Head of caudate nucleus (tissue), 42 donors: Measurements from ENCODE around the gene ULK4.
"Not testable (repeated sequence)": the region's sequence is repeated elsewhere in the genome, so short reads cannot be mapped to it uniquely, and the experiment has no call there.

Source experiments
- DNase-seq, 42 donors: peaks; one replicate each; pipeline versions ENCODE4 v3.0.0 to v3.0.0-alpha.2; 2020 to 2021; ENCODE audit warnings: mixed read lengths in 7 of 42
- intact Hi-C: fragments of 100-400 bp; cut with DNase I; formaldehyde crosslinking; loops from one replicate; pipeline ENCODE4 v1.15.0; 2022

Gene ULK4

DNA sequence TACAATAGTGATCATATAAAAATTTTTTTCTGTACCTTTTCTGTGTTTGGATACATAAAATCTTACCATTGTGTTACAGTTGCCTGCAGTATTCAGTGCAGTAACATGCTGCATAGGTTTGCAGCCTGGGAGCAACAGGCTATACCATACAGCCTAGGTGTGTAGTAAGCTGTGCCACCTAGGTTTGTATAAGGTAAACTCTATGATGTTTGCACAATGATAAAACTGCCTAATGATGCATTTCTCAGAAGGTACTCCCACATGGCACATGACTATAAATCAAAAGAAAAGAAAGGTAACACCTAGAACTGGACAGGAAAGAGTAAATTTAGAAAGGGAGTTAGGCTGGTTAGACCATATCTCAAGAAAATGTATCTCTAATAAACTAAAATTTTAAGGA, 293.5 kb downstream of the ULK4 start:
- DNase-seq, result no peak
- intact Hi-C loops, result no loop called here

DNA sequence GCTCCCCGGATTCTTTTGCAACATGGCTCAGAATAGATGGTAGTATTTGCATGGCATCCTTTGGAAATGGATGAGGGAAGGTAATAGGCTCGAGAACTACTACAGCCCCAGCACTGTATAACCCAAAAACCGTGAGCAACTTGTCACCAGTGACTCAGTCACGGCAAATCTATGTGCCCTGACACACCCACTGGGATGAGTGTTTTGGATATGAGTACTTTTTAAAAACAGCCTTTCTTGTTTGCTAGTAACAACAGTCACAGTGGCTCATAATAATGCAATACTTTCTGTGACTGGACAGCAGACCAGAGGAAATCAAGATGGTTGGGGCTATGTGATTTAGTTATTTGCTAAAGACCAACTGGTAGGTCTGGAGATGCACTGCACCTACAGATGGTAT, 299.6 kb downstream of the ULK4 start:
- intact Hi-C loops, result no loop called here

DNA sequence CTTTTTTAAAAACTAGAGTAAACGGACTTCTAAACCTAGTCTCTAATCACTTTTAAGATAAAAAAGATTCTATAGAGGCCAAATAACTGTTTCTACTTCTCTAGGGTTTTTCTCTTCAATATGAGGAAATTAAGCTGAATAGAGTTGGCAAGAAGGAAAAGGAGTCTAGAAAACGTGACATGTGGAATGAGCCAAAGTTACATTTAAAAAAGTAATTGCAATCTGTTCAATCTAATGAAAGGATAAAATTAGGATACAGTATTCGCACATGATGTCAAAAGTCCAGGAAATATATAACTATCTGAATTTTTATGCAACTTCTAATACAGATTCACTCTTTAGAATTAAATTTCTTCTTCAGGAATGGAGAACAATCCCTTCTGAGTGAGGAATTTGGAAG, 300.1 kb downstream of the ULK4 start:
- no peak for DNase-seq
- intact Hi-C loops, result no loop called here

More for the DNA sequence above, 299.6 kb downstream of the ULK4 start:
- DNase-seq, result no peak

DNA sequence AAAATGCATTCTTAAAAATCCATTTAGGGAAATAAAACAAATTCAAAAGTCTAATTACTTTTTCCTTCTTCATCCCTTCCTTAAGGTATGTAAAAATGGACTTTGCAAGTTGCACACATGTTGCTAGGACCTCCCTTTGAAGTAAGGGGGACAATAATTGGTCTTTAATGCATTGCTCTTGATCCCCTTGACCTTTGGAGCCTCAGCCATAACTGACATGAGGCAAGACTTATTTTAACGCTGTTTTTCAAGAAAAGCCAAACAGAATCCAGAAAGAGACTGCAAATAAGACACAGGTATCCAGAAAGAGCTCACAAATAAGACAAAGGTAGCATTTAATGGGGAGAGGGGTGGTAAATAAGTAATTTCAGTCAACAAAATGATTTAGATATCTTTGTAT, 301.4 kb downstream of the ULK4 start:
- DNase-seq, result no peak
- intact Hi-C loops, result no loop called here

DNA sequence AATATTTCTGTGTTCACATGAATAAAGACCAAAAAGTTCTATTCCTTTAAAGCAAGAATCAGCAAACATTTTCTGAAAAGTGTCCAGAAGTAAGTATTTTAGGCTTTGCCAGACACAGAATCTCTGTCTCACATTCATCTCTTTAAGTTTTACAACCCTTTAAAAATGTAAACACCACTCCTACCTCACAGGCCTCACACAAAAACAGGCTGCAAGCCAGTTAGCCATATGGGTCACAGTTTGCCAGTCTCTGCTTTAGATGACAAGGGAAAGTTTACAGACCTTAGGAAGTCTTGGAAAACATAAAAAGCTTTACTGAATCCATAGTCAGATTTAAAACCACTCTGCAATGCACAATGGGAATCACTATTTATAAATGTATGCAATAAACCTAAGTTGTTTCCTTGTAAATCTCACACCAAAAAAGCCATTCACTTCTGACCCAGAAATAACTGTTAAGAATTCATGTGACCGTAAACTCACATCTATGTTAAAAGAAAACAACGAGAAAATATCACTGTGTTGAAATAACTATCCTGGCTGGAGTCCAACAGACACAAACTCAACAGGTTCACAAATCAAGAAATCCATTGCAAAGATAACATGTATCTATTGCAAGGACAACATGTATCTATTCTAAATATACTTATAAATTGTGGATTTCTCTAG, 308.2 kb downstream of the ULK4 start:
- intact Hi-C loops, result no loop called here
- no peak for DNase-seq

DNA sequence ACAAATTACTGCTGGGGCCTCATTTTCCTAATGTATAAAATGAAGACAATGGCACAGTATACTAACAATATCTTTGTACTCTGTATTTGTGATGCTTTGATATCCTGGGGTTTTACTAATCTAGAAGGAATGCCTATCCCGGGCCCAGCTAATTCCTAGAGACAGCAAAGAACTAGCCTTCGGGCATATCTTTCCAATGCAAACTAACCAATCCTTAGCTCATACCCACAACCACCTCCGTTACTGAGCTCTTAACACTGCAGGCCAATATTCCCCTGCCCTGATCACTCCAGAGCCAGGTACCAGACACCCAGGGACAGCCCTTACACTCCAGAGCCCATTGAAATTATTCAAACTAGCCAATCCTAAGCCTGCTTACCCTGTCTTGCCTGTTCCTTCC, 309.0 kb downstream of the ULK4 start:
- intact Hi-C loops, result no loop called here
- no peak for DNase-seq

DNA sequence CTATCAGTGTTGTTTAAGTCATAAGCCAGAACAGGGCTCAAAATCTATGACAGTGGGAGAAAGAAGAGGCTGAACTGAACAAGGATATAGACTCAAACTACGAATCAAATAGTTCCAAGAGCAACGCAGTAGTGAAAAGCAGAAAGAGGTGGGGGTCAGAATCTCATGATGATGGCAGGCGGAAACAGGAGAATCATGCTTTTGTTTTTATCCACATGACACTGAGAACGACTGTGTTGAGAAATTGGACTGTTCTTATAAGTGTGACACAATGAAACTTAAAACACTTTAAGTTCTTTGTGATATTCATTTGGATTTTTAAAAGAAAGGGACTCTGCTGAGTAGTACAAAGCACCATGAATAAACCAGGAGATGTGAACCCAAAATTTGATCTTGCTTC, 309.4 kb downstream of the ULK4 start:
- intact Hi-C loops, result no loop called here
- no peak for DNase-seq

DNA sequence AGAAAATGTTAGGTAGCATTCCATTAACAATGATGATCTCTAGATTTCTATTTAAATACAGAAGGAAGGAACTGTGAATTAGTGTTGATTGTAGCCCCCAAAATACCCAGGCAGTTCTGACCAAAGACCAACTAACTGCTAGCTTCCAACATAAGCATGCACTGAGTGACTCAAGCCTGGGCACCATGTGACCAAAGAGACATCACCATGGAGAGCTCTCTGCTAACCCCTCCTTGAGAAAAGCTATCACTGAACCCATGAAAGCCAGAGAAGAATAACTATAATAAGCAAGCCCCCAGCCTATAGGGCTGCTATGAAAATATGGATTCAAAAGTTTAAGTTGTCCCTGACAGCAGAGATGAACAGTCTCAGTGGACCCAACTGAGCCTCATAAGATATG, 310.2 kb downstream of the ULK4 start:
- intact Hi-C loops, result no loop called here
- no peak for DNase-seq

DNA sequence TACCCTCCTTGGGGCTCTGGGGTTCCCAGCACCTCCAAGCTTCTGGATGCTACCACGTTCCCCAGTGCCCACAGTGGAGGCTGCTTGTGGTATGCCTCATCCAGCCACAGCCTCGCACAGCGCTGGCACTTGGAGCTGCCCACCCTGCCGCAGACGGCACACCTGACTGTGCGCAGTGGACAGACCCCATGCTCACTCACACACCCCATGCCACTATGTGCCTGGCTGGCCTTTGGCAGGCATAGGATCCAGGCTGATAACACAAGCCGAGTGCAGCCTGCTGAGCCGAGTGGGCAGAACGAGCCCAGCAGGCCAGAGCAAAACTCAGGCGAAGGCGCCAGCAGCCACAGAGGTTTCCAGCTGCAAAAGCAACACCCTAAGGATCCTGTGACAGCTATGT, 311.5 kb downstream of the ULK4 start:
- intact Hi-C loops, result no loop called here
- no peak for DNase-seq

DNA sequence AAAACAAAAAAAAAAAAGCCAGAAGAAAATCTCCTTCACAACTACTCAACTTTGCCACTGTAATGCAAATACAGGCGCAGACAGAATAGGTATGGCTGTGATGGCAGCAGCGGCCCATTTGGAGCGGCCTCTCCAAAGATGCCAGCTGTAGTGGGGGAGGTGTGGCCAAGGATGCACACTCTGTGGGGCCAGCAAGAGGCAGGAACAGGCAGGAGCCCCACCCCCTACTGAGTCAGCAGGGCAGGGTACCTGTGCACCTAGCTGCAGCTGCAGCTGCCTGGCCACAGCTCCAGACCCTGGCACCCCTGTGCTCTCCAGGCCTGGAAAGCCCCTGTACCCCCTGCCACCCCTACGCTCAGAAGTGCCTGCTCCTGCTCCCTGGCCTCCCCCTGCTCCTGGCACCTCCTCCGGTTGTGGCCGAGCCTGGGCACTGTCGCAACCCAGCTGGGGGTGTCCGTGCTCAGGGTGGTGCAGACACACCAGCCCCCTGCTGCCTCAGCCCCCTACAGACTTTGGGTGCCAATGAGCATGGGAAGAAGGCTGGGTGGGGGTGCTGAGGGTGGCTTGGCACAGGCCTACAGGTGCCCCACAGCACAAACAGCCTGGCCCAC, 312.7 kb downstream of the ULK4 start:
- intact Hi-C loops, result no loop called here

DNA sequence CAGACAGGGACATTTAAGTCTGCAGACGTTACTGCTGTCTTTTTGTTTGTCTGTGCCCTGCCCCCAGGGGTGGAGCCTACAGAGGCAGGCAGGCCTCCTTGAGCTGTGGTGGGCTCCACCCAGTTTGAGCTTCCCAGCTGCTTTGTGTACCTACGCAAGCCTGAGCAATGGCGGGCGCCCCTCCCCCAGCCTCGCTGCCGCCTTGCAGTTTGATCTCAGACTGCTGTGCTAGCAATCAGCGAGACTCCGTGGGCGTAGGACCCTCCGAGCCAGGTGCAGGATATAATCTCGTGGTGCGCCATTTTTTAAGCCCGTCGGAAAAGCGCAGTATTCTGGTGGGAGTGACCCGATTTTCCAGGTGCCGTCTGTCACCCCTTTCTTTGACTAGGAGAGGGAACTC, 314.2 kb downstream of the ULK4 start:
- intact Hi-C loops, DNase-seq: not testable (repeated sequence)

More for the DNA sequence above, 312.7 kb downstream of the ULK4 start:
- DNase-seq, result no peak

DNA sequence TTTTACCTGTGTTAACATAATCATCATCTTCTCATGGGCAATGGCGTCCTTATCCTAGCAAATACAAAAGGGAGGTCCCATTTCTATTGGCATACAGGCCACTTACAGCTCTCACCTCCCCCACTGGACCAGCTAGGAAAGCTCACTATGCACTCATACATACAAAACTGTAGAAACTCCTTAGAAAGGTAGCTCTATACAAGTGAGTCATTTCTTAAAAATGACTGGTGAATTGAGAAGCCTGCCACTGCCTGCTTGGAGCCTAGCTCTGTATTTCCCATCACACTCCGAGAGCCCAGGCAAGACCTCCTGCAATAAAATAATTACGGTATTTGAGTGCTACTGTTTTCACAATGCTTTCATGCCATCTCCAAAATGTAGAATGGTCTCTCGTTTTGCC, 321.8 kb downstream of the ULK4 start:
- no peak for DNase-seq
- intact Hi-C loops, result no loop called here

DNA sequence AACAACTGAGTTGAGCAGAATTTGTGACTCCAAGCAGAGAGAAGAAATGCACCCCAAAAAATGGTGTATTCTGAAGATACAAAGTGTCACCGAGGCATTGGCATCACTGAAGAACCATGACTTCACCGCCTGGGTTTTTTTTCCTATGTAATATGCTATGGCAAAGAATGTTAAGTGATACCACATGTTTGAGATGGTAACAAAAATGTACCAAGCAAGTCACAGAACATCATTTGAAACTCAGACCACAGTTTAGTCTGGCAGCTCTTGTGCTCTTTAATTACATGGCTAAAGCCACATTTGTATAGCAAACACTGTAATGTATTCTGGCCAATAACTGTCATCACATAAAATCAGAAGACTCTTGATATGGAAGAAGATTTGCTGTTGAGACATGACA, 323.5 kb downstream of the ULK4 start:
- DNase-seq, result no peak
- intact Hi-C loops, result no loop called here

DNA sequence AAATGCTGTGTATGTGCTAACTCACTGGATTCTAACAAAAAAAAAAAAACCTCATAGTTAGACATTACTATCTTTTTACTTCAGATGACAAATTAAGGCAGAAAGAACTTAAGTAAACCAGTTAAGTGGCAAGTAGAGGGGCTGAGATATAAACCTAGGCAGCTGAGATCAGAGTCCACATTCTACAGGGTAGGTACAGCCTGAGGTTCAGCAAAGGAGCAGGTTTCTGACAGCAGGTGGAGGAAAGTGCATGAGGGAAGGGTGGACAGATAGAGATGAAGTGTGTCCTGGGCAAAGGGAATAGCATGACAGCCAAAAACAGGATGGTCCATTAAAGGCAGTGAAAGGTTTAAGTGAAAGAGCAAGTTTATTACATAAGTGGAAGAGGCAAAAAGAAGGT, 329.2 kb downstream of the ULK4 start:
- DNase-seq, result no peak
- intact Hi-C loops, result no loop called here

DNA sequence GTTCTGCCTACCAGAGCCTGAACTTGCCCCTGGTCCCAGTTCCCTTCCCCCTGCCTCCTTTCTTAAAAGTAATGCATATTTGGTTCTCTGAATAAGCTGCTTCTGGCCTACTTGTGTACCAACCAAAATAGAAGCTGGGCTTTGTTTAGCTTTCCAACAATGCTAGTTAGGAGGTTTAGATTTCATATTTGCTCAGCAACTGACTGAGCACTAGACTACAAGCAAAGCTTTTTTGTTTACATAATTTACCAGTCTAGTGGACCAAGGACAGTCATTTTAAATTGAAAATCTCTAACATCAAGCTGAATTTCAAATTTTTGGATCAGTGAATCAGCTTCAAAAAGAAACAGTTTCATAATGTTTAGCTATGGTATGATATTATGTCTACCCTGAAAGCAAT, 331.2 kb downstream of the ULK4 start:
- DNase-seq, result no peak
- intact Hi-C loops, result no loop called here

DNA sequence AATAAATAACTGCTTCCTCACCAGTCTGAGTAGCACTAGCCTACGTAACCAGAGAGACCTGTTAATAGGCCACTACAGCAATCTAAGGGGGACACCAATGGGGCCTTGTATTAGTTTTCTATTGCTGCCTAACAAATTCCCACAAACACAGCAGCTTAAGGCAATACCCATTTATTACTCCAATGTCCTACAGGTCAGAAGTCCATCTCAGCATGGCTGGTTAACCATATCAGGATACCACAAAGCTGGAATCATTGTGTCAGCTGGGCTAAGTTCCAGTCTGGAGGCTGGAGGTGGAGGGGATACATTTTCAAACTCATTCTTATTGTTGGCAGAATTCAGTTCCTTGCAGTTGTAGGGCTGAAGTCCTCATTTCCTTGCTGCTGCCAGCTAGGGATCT, 331.9 kb downstream of the ULK4 start:
- DNase-seq, result no peak
- intact Hi-C loops, result no loop called here

DNA sequence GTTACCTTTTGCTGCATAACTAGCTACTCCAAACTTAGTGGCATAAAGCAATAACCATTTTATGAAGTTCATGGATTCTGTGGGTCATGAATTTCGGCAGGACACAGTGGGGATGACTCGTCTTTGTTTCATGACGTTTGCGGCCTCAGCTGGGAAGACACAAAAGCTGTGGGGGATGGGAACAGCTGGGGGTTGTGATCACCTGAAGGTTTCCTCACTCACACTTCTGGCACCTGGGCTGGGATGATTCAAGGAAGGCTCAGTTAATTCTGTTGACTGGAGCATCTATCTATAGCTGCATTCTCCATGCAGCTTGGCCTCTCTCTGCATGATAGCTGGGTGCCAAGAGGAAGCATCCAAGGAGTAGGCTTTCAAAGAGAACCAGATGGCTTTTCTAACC, 332.8 kb downstream of the ULK4 start:
- intact Hi-C loops, result no loop called here
- no peak for DNase-seq

DNA sequence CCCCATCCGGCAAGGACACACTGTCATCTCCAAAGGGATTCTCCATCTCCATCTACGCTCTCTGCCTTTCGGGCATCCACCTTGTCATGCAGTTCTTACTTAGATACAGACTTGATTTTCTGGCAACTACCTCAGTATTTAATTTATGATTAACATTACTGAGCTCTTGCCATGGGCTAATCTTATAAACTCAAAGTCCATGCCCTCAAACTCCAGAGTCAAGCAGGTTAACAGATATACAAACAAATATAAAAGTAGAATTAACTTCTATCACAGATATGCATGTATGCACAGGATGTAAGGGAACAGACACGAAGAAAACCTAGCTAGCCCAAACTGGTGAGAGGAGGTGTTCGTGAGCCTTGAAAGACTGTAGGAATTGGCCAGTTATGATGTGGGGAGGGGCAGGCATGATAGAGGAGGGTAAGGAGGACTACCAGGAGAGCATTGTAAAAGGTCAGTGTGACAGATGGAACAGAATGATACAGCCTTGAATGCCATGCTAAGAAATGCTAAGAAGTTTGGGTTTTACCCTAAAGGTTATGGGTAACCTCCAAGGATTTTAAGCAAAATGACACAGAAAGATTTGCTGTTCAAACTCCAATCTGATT, 334.3 kb downstream of the ULK4 start:
- DNase-seq, result no peak
- intact Hi-C loops, result no loop called here

DNA sequence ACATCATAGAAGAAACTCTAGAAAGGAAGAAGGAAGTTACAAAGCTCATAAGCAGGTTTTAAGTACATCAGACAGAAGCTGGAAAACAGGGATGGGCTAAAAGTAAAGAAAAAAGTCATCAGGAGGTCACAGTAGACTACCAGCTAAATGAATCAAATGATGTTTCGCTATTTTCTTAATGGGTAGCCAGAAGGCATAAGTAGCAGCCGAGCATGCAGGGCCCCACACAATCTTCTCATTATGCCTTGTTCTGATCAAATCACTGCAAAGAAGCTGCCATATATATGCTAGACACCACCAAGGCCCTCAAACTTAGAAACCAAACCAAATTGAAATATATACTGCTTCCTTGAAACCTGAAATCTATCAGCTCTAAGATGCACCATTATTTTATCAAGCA, 349.1 kb downstream of the ULK4 start:
- DNase-seq, result no peak
- intact Hi-C loops, result no loop called here

DNA sequence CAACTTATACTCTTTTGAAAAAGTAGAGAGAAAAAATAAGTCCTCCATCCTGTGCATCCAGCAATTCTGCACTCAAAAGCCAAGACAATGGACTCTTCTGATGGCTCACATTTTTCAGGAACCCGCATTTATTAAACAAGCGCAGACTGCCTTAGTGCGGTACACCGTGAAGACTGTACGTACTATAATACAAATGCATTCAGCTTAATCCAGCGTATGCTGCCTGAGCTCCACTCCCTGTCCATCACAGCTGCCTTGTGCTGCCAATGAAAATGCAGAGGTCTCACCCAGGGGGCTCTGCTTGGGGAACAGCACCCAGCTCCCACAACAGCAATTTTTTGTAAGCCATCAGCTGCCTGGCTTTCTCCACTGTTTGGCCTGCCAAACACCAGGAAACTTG, 350.9 kb downstream of the ULK4 start:
- DNase-seq, result no peak
- intact Hi-C loops, result no loop called here

DNA sequence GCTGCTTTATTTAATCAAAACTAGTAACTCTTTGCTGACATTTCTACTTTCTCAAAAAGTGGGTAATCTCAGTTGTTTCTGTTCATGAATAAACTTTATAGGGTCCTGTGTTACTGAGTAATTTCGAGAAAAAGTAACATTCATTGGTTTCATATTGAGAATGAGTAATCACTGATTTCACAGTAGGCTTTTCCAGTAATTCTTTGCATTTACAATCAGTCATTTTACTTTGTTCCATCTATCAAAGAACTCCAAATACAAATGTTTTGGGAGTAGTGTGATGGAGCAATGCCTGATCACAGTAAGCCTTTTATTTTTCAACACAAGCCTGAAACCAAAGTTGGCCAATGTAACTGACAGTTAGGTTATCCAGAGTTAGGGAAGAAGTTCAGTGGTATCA, 353.6 kb downstream of the ULK4 start:
- intact Hi-C loops, result no loop called here
- no peak for DNase-seq
